Measurements from ENCODE around the gene HOXA3. TPM values are rescaled to one million over a fixed set of nuclear protein-coding genes. Genes with fewer than 3 reads are reported as not detected.

HOXA3 gene
- total and polyA plus RNA-seq, 10 donors: 0.51 to 6.1 (median 1.7) TPM

GRCh38 chr7:27125986-27126394 is 26.4 kb downstream of the HOXA3 start:
- Histone ChIP-seq H3K4me3 (no peak overlapping the region), H3K4me1 (peaks cover 0 to 18% (median 0%) of the 10 kb centered on the region in 6 donors), H3K9me3 (no peaks in the 10 kb centered on the region), H3K27ac (no peak overlapping the region), H3K36me3 (no peaks in the 10 kb centered on the region), H3K27me3 (replicated peaks in 1 of 7) (peaks cover 0 to 10% (median 0%) of the 10 kb centered on the region in 7 donors)
- TF ChIP-seq CTCF (IDR thresholded peaks at IDR 0.05 in 8 of 11, conservative IDR thresholded peaks at IDR 0.05 in 3 of 11) (no peak), POLR2A (IDR thresholded peaks at IDR 0.05) (no peak), POLR2AphosphoS5 (IDR thresholded peaks at IDR 0.05) (no peak)
- intact Hi-C loops (cut with DNase I; ENCODE audit: low total_unique reads): no loop called here
- DNase-seq: no peak
- 73 to 80% (median 77%) methylated on average over 5 of the region's 5 CpGs for WGBS, 5 donors

- Histone ChIP-seq H3K27ac (no peak overlapping the region), H3K4me1 (peaks cover 0 to 26% (median 0%) of the 10 kb centered on the region in 6 donors), H3K36me3 (no peaks in the 10 kb centered on the region), H3K27me3 (replicated peaks in 1 of 7) (peaks cover 0 to 10% (median 0%) of the 10 kb centered on the region in 7 donors), H3K4me3 (no peak overlapping the region), H3K9me3 (no peaks in the 10 kb centered on the region)
- TF ChIP-seq POLR2A (IDR thresholded peaks at IDR 0.05) (no peak), CTCF (IDR thresholded peaks at IDR 0.05 in 8 of 11, conservative IDR thresholded peaks at IDR 0.05 in 3 of 11) (no peak), POLR2AphosphoS5 (IDR thresholded peaks at IDR 0.05) (no peak)
- 79 to 88% (median 86%) methylated on average over 8 of the region's 8 CpGs for WGBS, 5 donors
- DNase-seq: no peak
- intact Hi-C loops (cut with DNase I; ENCODE audit: low total_unique reads): no loop called here
Measured at GRCh38 chr7:27124902-27125689, 27.3 kb downstream of the HOXA3 start.

- no peaks in the 10 kb centered on the region for H3K36me3 ChIP-seq
- H3K9me3 ChIP-seq: no peaks in the 10 kb centered on the region
- H3K4me1 ChIP-seq: peaks cover 0 to 24% (median 6%) of the 10 kb centered on the region in 6 donors
- WGBS, 5 donors: 90 to 96% (median 92%) methylated on average over 43 of the region's 43 CpGs
- no peak overlapping the region for H3K27ac ChIP-seq
- TF ChIP-seq POLR2AphosphoS5 (IDR thresholded peaks at IDR 0.05) (no peak), CTCF (IDR thresholded peaks at IDR 0.05 in 8 of 11, conservative IDR thresholded peaks at IDR 0.05 in 3 of 11) (no peak), POLR2A (IDR thresholded peaks at IDR 0.05) (no peak)
- DNase-seq: no peak
- intact Hi-C loops (cut with DNase I; ENCODE audit: low total_unique reads): no loop called here
- peaks cover 0 to 10% (median 0%) of the 10 kb centered on the region in 7 donors for H3K27me3 ChIP-seq (replicated peaks in 1 of 7)
- H3K4me3 ChIP-seq: no peak overlapping the region
Measured at GRCh38 chr7:27124096-27124901, 28.1 kb downstream of the HOXA3 start.

Data from spleen (tissue), 11 donors.